Measurements from ENCODE around the gene VMP1.
A peak's percentile ranks its signal among the peaks of the same experiment; 100 is the strongest.
"Not testable (repeated sequence)": the region's sequence is repeated elsewhere in the genome, so short reads cannot be mapped to it uniquely, and the experiment has no call there.

Gene VMP1

GRCh38 chr17:59837308-59838051, 130.0 kb downstream of the VMP1 start:
- peak overlapping the region; percentile 98 for H3K27ac ChIP-seq
- TF ChIP-seq CTCF (conservative IDR thresholded peaks at IDR 0.05) (no peak), ZFX (IDR thresholded peaks at IDR 0.05) (no peak)

GRCh38 chr17:59838052-59838916, 130.8 kb downstream of the VMP1 start:
- TF ChIP-seq ZFX (IDR thresholded peaks at IDR 0.05) (no peak), CTCF (conservative IDR thresholded peaks at IDR 0.05) (no peak)
- peak overlapping the region; percentile 98 for H3K27ac ChIP-seq

- TF ChIP-seq ZFX (IDR thresholded peaks at IDR 0.05), result no peak
- TF ChIP-seq CTCF (conservative IDR thresholded peaks at IDR 0.05), result no peak
- H3K27ac ChIP-seq, result no peak overlapping the region
Observed at GRCh38 chr17:59839651-59840328, 132.3 kb downstream of the VMP1 start.

GRCh38 chr17:59840329-59841090, 133.1 kb downstream of the VMP1 start:
- TF ChIP-seq CTCF (conservative IDR thresholded peaks at IDR 0.05) (no peak), ZFX (IDR thresholded peaks at IDR 0.05) (no peak)
- H3K27ac ChIP-seq, result no peak overlapping the region

GRCh38 chr17:59841091-59841881, 133.8 kb downstream of the VMP1 start:
- H3K27ac ChIP-seq, result not testable (repeated sequence)

- H3K27ac ChIP-seq, result peak overlapping the region; percentile 18; the same call in 1 of the 2 replicates
Observed at GRCh38 chr17:59841882-59842263, 134.4 kb downstream of the VMP1 start.

GRCh38 chr17:59842901-59843652, 135.6 kb downstream of the VMP1 start:
- TF ChIP-seq ZFX (IDR thresholded peaks at IDR 0.05) (no peak), CTCF (conservative IDR thresholded peaks at IDR 0.05) (no peak)
- peak overlapping the region; percentile 79 for H3K27ac ChIP-seq
